Panc1 (cell line): ENCODE results near the gene KRT35. TPM values are rescaled to one million over a fixed set of nuclear protein-coding genes. Genes with fewer than 3 reads are reported as not detected.

Source experiments
- ATAC-seq: fragments of 200-7000 bp; cut with Tn5 transposase; 2 replicates; pipeline ENCODE4 v1.9.1; 2020; ENCODE audit warnings: mild to moderate bottlenecking, moderate library complexity
- BruUV-seq: library from RNA; stranded (reverse); fragments of 400-500 nt; replicated peaks from 2 replicates; lab custom pipeline; 2021; lab: Mats Ljungman, UMichigan
- CTCF ChIA-PET: fragments of 300-600 bp; sonication (Branson Sonifier 250); formaldehyde crosslinking; loops from one replicate; lab custom pipeline; 2022; ENCODE audit warnings: antibody characterized with exemption; lab: Charles Lee
- POLR2A ChIA-PET: fragments of 300-600 bp; sonication (Branson Sonifier 250); formaldehyde crosslinking; loops from one replicate; lab custom pipeline; 2022; ENCODE audit warnings: antibody characterized with exemption; lab: Charles Lee
- DNase-seq: peaks from one replicate; pipeline ENCODE4 v3.0.0-alpha.2; 2010; ENCODE audit warnings: low read depth, low spot score
- H3K27ac ChIP-seq: 2 replicates; pipeline ENCODE4 v1.5.1; 2011; ENCODE audit warnings: mild to moderate bottlenecking, low read length, inconsistent platforms
- H3K27me3 ChIP-seq: fragments of 200-500 bp; sonication (Bioruptor generic); 2 replicates; pipeline ENCODE4 v1.6.0; 2014; ENCODE audit warnings: low read length, inconsistent platforms; ENCODE audit not compliant: control insufficient read depth, insufficient read depth
- H3K36me3 ChIP-seq: fragments of 200-500 bp; sonication (Bioruptor generic); 2 replicates; pipeline ENCODE4 v1.5.1; 2014; ENCODE audit warnings: inconsistent platforms, mild to moderate bottlenecking, low read length, moderate library complexity; ENCODE audit not compliant: control insufficient read depth, insufficient read depth
- H3K4me1 ChIP-seq: 2 replicates; pipeline ENCODE4 v1.5.1; 2011; ENCODE audit warnings: inconsistent platforms, mild to moderate bottlenecking, low read length, moderate library complexity; ENCODE audit not compliant: control insufficient read depth, insufficient read depth
- H3K4me3 ChIP-seq, 2 experiments: 2 replicates each; pipeline ENCODE4 v1.5.1; 2011 to 2012; ENCODE audit warnings: low read depth in 2 of 2, low read length in 2 of 2, mild to moderate bottlenecking in 2 of 2, inconsistent platforms in 1 of 2, moderate library complexity in 1 of 2
- H3K9me3 ChIP-seq: fragments of 200-500 bp; sonication (Bioruptor generic); 2 replicates; pipeline ENCODE4 v1.5.1; 2014; ENCODE audit warnings: low read depth, mild to moderate bottlenecking, inconsistent platforms, low read length, moderate library complexity; ENCODE audit not compliant: control insufficient read depth, insufficient read depth
- CTCF ChIP-seq: fragments of 450-650 bp; IDR thresholded peaks from 2 replicates; pipeline ENCODE4 v1.5.1; 2017; ENCODE audit warnings: mild to moderate bottlenecking
- POLR2AphosphoS5 ChIP-seq: IDR thresholded peaks from 2 replicates; pipeline ENCODE4 v1.6.1; 2012; ENCODE audit warnings: mild to moderate bottlenecking, low read depth, low read length, moderate library complexity
- REST ChIP-seq, 2 experiments: IDR thresholded peaks; 2 replicates each; pipeline ENCODE4 v1.6.1; 2011 to 2012; ENCODE audit warnings: low read depth in 2 of 2, control low read depth in 1 of 2, low read length in 1 of 2, mild to moderate bottlenecking in 1 of 2, moderate library complexity in 1 of 2; ENCODE audit not compliant: insufficient read depth in 1 of 2
- SIN3A ChIP-seq: IDR thresholded peaks from 2 replicates; pipeline ENCODE4 v1.6.1; 2012; ENCODE audit warnings: low read depth, mild to moderate bottlenecking, low read length, moderate library complexity, borderline replicate concordance; ENCODE audit not compliant: insufficient read depth
- TCF7L2 ChIP-seq: IDR thresholded peaks from 2 replicates; pipeline ENCODE4 v1.6.1; 2011; ENCODE audit warnings: mild to moderate bottlenecking, low read depth, low read length, inconsistent platforms
- in situ Hi-C: cut with HindIII; loops from 2 replicates; pipeline ENCODE4 v1.10.0; 2016; ENCODE audit warnings: low sequenced_read_pairs, low pct_unique_long_range_greater_than_20kb
- intact Hi-C: fragments of 100-400 bp; cut with micrococcal nuclease; formaldehyde crosslinking; loops from one replicate; pipeline ENCODE4 v1.10.0; 2022; ENCODE audit not compliant: unreplicated experiment
- total RNA-seq: library from RNA; stranded (reverse); gene quantifications from one replicate; pipeline ENCODE4 v1.2.1, GENCODE V29; 2021; ENCODE audit not compliant: unreplicated experiment

KRT35 gene
- total RNA-seq, 1 experiment from 2014 or later: not detected

- no peak for ATAC-seq
- no peak for DNase-seq
- CTCF ChIA-PET: interaction anchor here (0.6 kb wide), 1 partner anchor 37 kb away, joined by 8 read pairs; no protein-coding TSS in a partner anchor
- Histone ChIP-seq H3K4me3 (no peak overlapping the region), H3K27ac (peak overlapping the region; percentile 25; the same call in 1 of the 2 replicates), H3K9me3 (no peaks in the 10 kb centered on the region), H3K36me3 (no peaks in the 10 kb centered on the region), H3K4me1 (peaks cover 31% of the 10 kb centered on the region), H3K27me3 (no peaks in the 10 kb centered on the region)
- in situ Hi-C loops (no loop called here), intact Hi-C loops (no loop called here)
- POLR2A ChIA-PET: no interaction called here
- no TSS peak for BruUV-seq
- TF ChIP-seq SIN3A (no peak), REST (IDR thresholded peaks at IDR 0.05; ENCODE audit: insufficient read depth in 1 of 2, low read depth in 2 of 2, low read length in 1 of 2) (no peak), POLR2AphosphoS5 (no peak)
Measured at GRCh38 chr17:41499714-41500113, 18.8 kb upstream of the KRT35 start.

GRCh38 chr17:41498276-41498675 is 17.3 kb upstream of the KRT35 start:
- Histone ChIP-seq H3K4me3 (no peak overlapping the region), H3K27me3 (no peaks in the 10 kb centered on the region), H3K27ac (peak overlapping the region; percentile 78), H3K9me3 (no peaks in the 10 kb centered on the region), H3K4me1 (peaks cover 28% of the 10 kb centered on the region), H3K36me3 (no peaks in the 10 kb centered on the region)
- no peak for DNase-seq
- TF ChIP-seq POLR2AphosphoS5 (no peak), TCF7L2 (no peak), REST (IDR thresholded peaks at IDR 0.05; ENCODE audit: insufficient read depth in 1 of 2, low read depth in 2 of 2, low read length in 1 of 2) (no peak), CTCF (no peak), SIN3A (no peak)
- in situ Hi-C loops: no loop called here
- no peak for ATAC-seq
- intact Hi-C loops: no loop called here
- ChIA-PET POLR2A (interaction anchor here (0.6 kb wide), 1 partner anchor 263 kb away, joined by 8 read pairs; no protein-coding TSS in a partner anchor), CTCF (interaction anchor here (1.8 kb wide), 1 partner anchor 50 kb away, joined by 8 read pairs; no protein-coding TSS in a partner anchor)
- no TSS peak for BruUV-seq
